ENCODE measurements around the gene CELF4. TPM values are rescaled to one million over a fixed set of nuclear protein-coding genes. Genes with fewer than 3 reads are reported as not detected.
A peak's percentile ranks its signal among the peaks of the same experiment; 100 is the strongest.

The CELF4 gene
- total RNA-seq, 2 donors from 2014 or later = 3.3 to 4.7 TPM

DNA sequence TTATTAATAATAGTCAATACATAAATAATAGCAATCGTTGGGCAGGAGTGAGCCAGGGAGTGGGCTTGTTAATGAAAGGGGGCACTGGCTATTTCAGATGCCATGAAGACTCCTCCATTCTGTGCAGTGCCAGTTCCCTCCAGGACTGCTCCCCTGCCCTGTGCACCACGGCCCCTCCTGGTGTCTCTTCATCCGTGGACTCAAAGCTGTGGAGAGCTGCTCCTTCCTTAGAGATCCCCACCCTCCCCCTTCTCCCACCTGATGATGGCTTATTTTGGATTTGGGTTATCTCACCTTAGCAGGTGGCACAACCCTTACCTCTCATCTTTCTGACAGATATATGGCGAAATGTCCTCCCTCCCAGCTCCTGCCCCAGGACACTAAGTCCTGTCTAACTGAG lies 3.1 kb upstream of the CELF4 start:
- Histone ChIP-seq H3K27ac (no peak overlapping the region), H3K4me1 (peaks cover 26% of the 10 kb centered on the region), H3K4me3 (no peak overlapping the region), H3K27me3 (peaks cover 0 to 25% of the 10 kb centered on the region in 2 donors), H3K9me3 (no peaks in the 10 kb centered on the region), H3K36me3 (replicated peaks in 1 of 2; ENCODE audit: insufficient read depth in 1 of 2, low read depth in 2 of 2) (no peaks in the 10 kb centered on the region)
- 36 to 37% methylated on average over 4 of the region's 4 CpGs for WGBS, 2 donors
- DNase-seq (no peak), ATAC-seq (no peak)
- TF ChIP-seq POLR2A (IDR thresholded peaks at IDR 0.05) (no peak), CTCF (IDR thresholded peaks at IDR 0.05) (no peak)
- intact Hi-C loops (cut with DNase I) = no loop called here

- H3K9me3 ChIP-seq = no peaks in the 10 kb centered on the region
- ATAC-seq (no peak), DNase-seq (no peak)
- H3K27ac ChIP-seq = no peak overlapping the region
- no peaks in the 10 kb centered on the region for H3K36me3 ChIP-seq (replicated peaks in 1 of 2; ENCODE audit: insufficient read depth in 1 of 2, low read depth in 2 of 2)
- WGBS, 2 donors = 17 to 19% methylated on average over 8 to 10 of the region's 10 CpGs
- peaks cover 26% of the 10 kb centered on the region for H3K4me1 ChIP-seq
- peaks cover 0 to 25% of the 10 kb centered on the region in 2 donors for H3K27me3 ChIP-seq
- TF ChIP-seq CTCF (IDR thresholded peaks at IDR 0.05) (no peak), POLR2A (IDR thresholded peaks at IDR 0.05) (no peak)
- intact Hi-C loops (cut with DNase I) = no loop called here
- H3K4me3 ChIP-seq = no peak overlapping the region
These were observed 2.4 kb upstream of the CELF4 start for GRCh38 chr18:37567994-37568359.

GRCh38 chr18:37567061-37567993 lies 1.7 kb upstream of the CELF4 start:
- H3K27me3 ChIP-seq = peaks cover 0 to 25% of the 10 kb centered on the region in 2 donors
- ATAC-seq = no peak

GRCh38 chr18:37566479-37567060 lies 972 bp upstream of the CELF4 start:
- H3K27ac ChIP-seq = no peak overlapping the region
- intact Hi-C loops (cut with DNase I) = no loop called here
- peaks cover 0 to 25% of the 10 kb centered on the region in 2 donors for H3K27me3 ChIP-seq
- H3K36me3 ChIP-seq (replicated peaks in 1 of 2; ENCODE audit: insufficient read depth in 1 of 2, low read depth in 2 of 2) = no peaks in the 10 kb centered on the region
- peak overlapping the region in 1 of 2 donors; percentile 65 for H3K4me3 ChIP-seq
- TF ChIP-seq CTCF (IDR thresholded peaks at IDR 0.05) (no peak), POLR2A (IDR thresholded peaks at IDR 0.05) (no peak)
- no peaks in the 10 kb centered on the region for H3K9me3 ChIP-seq
- no peak for ATAC-seq
- WGBS, 2 donors = 1 to 2% methylated on average over 31 to 50 of the region's 51 CpGs
- H3K4me1 ChIP-seq = peaks cover 26% of the 10 kb centered on the region
- DNase-seq = no peak

More at GRCh38 chr18:37567061-37567993, 1.7 kb upstream of the CELF4 start:
- intact Hi-C loops (cut with DNase I) = no loop called here
- WGBS, 2 donors = 2 to 4% methylated on average over 31 to 72 of the region's 72 CpGs
- TF ChIP-seq CTCF (IDR thresholded peaks at IDR 0.05) (no peak), POLR2A (IDR thresholded peaks at IDR 0.05) (no peak)
- Histone ChIP-seq H3K4me3 (peak overlapping the region in 1 of 2 donors; percentile 65), H3K36me3 (replicated peaks in 1 of 2; ENCODE audit: insufficient read depth in 1 of 2, low read depth in 2 of 2) (no peaks in the 10 kb centered on the region), H3K27ac (no peak overlapping the region), H3K4me1 (peaks cover 26% of the 10 kb centered on the region), H3K9me3 (no peaks in the 10 kb centered on the region)
- DNase-seq = no peak

Data from body of pancreas (tissue), 4 donors.